GM21529 (cell line): ENCODE results near the gene POSTN.
"Not testable (repeated sequence)": the region's sequence is repeated elsewhere in the genome, so short reads cannot be mapped to it uniquely, and the experiment has no call there.

Source experiments
- ATAC-seq: cut with Tn5 transposase; IDR thresholded peaks from one replicate; pipeline ENCODE4 v1.9.1; 2021; ENCODE audit not compliant: unreplicated experiment

Gene POSTN

GRCh38 chr13:37599519-37599918 is 951 bp upstream of the POSTN start:
- no peak for ATAC-seq

GRCh38 chr13:37597477-37598025 is 1.0 kb downstream of the POSTN start:
- no peak for ATAC-seq

- ATAC-seq: no peak
These were observed 1.8 kb downstream of the POSTN start for GRCh38 chr13:37596805-37597204.

- ATAC-seq: no peak
These were observed 3.4 kb downstream of the POSTN start for GRCh38 chr13:37595162-37595561.

GRCh38 chr13:37594550-37594949 is 4.0 kb downstream of the POSTN start:
- ATAC-seq: no peak

- not testable (repeated sequence) for ATAC-seq
These were observed 9.2 kb downstream of the POSTN start for GRCh38 chr13:37589381-37589780.

GRCh38 chr13:37587236-37587635 is 11.3 kb downstream of the POSTN start:
- no peak for ATAC-seq

GRCh38 chr13:37586164-37586563 is 12.4 kb downstream of the POSTN start:
- no peak for ATAC-seq

GRCh38 chr13:37585541-37585940 is 13.0 kb downstream of the POSTN start:
- ATAC-seq: no peak

- ATAC-seq: no peak
These were observed 22.0 kb downstream of the POSTN start for GRCh38 chr13:37576601-37577000.

- ATAC-seq: no peak
These were observed 33.1 kb downstream of the POSTN start for GRCh38 chr13:37565425-37565824.

- no peak for ATAC-seq
These were observed 37.5 kb downstream of the POSTN start for GRCh38 chr13:37561031-37561430.

GRCh38 chr13:37560526-37560925 is 38.0 kb downstream of the POSTN start:
- ATAC-seq: no peak

- not testable (repeated sequence) for ATAC-seq
These were observed 39.8 kb downstream of the POSTN start for GRCh38 chr13:37558766-37559165.

- ATAC-seq: no peak
These were observed 52.5 kb downstream of the POSTN start for GRCh38 chr13:37546087-37546486.

GRCh38 chr13:37544995-37545394 is 53.6 kb downstream of the POSTN start:
- no peak for ATAC-seq

GRCh38 chr13:37539976-37540605 is 58.5 kb downstream of the POSTN start:
- ATAC-seq: no peak

- no peak for ATAC-seq
These were observed 59.4 kb downstream of the POSTN start for GRCh38 chr13:37539170-37539569.

- no peak for ATAC-seq
These were observed 63.1 kb downstream of the POSTN start for GRCh38 chr13:37535501-37535900.

- no peak for ATAC-seq
These were observed 63.9 kb downstream of the POSTN start for GRCh38 chr13:37534676-37535075.

- no peak for ATAC-seq
These were observed 64.4 kb downstream of the POSTN start for GRCh38 chr13:37534181-37534580.

GRCh38 chr13:37531049-37531448 is 67.5 kb downstream of the POSTN start:
- no peak for ATAC-seq

GRCh38 chr13:37529751-37530385 is 68.7 kb downstream of the POSTN start:
- ATAC-seq: no peak
